ENCODE data around the gene HYPK. TPM values are rescaled to one million over a fixed set of nuclear protein-coding genes. Genes with fewer than 3 reads are reported as not detected.

HYPK gene
- total RNA-seq, 1 donor from 2014 or later: 9.9 TPM

DNA sequence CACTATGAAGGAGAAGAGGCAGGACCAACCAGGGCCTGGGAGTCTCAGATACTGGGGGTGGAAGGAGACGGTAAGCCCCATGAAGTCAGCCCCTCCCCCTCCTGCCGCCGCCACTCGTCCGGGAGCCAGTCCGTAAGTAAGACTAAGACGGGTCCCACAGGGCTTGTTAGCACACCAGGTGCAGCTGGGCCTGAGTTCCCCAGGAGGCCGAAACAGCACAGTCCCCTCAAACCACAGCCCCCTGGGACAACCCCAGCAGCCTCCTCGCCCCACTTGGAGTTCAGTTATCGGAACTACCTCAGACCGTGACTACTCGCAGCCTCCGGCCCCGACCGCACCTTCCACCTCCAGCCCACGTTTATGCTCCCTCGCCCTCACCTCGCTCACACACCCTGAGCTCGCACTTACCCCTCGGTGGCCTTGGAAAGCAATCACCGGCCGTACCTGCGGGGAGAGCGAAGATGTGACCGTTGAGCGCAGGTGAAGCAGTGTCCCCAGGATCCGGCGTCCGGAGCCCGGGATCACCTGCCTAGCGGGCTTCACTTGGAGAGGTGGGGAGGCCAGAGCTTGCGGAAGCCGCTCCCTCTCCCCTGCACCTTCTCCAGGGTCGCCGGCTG is 24.2 kb upstream of the HYPK start:
- DNase-seq (ENCODE audit: low spot score): no peak
- H3K27ac Mint-ChIP-seq (ENCODE audit: unreplicated experiment): peak overlapping the region; percentile 66
- peaks cover 22% of the 10 kb centered on the region for H3K4me1 Mint-ChIP-seq (ENCODE audit: low read depth)
- no peaks in the 10 kb centered on the region for H3K27me3 Mint-ChIP-seq (ENCODE audit: low read depth)
- TF ChIP-seq, protein P1, sequence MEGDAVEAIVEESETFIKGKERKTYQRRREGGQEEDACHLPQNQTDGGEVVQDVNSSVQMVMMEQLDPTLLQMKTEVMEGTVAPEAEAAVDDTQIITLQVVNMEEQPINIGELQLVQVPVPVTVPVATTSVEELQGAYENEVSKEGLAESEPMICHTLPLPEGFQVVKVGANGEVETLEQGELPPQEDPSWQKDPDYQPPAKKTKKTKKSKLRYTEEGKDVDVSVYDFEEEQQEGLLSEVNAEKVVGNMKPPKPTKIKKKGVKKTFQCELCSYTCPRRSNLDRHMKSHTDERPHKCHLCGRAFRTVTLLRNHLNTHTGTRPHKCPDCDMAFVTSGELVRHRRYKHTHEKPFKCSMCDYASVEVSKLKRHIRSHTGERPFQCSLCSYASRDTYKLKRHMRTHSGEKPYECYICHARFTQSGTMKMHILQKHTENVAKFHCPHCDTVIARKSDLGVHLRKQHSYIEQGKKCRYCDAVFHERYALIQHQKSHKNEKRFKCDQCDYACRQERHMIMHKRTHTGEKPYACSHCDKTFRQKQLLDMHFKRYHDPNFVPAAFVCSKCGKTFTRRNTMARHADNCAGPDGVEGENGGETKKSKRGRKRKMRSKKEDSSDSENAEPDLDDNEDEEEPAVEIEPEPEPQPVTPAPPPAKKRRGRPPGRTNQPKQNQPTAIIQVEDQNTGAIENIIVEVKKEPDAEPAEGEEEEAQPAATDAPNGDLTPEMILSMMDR (IDR thresholded peaks at IDR 0.05): no peak
- peak overlapping the region; percentile 84 for H3K4me3 Mint-ChIP-seq (ENCODE audit: unreplicated experiment)
- no peaks in the 10 kb centered on the region for H3K9me3 Mint-ChIP-seq (ENCODE audit: low read depth)
- H3K36me3 Mint-ChIP-seq (ENCODE audit: low read depth): peaks cover 10% of the 10 kb centered on the region

GRCh38 chr15:43776718-43777266 is 23.6 kb upstream of the HYPK start, which contains the start of gene ELL3:
TSS of gene ELL3 (minus strand) at chr15:43776966. CDS start at chr15:43776901, 65 bp downstream.
- peaks cover 7% of the 10 kb centered on the region for H3K36me3 Mint-ChIP-seq (ENCODE audit: low read depth)
- peak within 1 kb of the TSS; percentile 94 for H3K27ac Mint-ChIP-seq (ENCODE audit: unreplicated experiment)

DNA sequence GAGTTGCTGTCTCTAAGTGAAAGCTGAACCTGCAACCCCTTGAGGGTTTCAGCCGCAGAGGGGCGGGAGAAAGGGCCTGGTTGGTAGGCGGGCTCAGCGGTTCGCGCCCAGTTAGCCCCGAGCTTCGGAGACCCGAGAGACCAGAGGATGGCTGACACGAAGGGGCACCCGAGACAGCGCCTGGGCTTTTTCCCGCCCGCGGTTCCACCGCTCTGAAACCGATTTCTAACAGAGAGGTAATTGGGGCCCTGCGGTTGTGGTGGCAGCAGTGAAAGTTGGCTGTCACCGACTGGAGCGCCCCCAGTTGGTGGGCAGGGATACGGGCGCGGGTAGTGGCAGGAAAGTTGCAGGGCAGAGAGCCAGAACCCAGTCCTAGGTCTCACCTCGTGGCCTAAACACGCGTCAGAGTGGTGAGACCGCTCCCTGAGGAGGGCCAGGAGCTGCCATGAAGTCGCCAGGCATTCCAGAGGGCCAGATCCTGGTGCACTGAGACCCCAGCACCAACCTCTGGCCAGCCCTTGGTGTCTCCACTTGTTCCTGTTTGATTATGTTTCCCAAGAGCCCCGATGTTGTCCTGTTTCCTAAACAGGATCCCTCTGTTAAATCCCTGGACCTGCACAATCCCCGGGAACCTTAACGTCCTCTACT is 23.0 kb upstream of the HYPK start:
- H3K9me3 Mint-ChIP-seq (ENCODE audit: low read depth): no peaks in the 10 kb centered on the region
- H3K4me3 Mint-ChIP-seq (ENCODE audit: unreplicated experiment): peak overlapping the region; percentile 84
- H3K27ac Mint-ChIP-seq (ENCODE audit: unreplicated experiment): peak overlapping the region; percentile 94
- peaks cover 5% of the 10 kb centered on the region for H3K36me3 Mint-ChIP-seq (ENCODE audit: low read depth)
- H3K4me1 Mint-ChIP-seq (ENCODE audit: low read depth): peaks cover 19% of the 10 kb centered on the region
- TF ChIP-seq, protein P1 (IDR thresholded peaks at IDR 0.05): peak; percentile 96
- no peak for DNase-seq (ENCODE audit: low spot score)
- no peaks in the 10 kb centered on the region for H3K27me3 Mint-ChIP-seq (ENCODE audit: low read depth)

More at GRCh38 chr15:43776718-43777266, 23.6 kb upstream of the HYPK start, which contains the start of gene ELL3:
- TF ChIP-seq, protein P1 (IDR thresholded peaks at IDR 0.05): no peak
- DNase-seq (ENCODE audit: low spot score): no peak
- peak within 1 kb of the TSS; percentile 84 for H3K4me3 Mint-ChIP-seq (ENCODE audit: unreplicated experiment)
- no peaks in the 10 kb centered on the region for H3K27me3 Mint-ChIP-seq (ENCODE audit: low read depth)
- H3K9me3 Mint-ChIP-seq (ENCODE audit: low read depth): no peaks in the 10 kb centered on the region
- H3K4me1 Mint-ChIP-seq (ENCODE audit: low read depth): peaks cover 21% of the 10 kb centered on the region

GRCh38 chr15:43779016-43779415 is 21.4 kb upstream of the HYPK start:
- no peak overlapping the region for H3K4me3 Mint-ChIP-seq (ENCODE audit: unreplicated experiment)
- H3K27me3 Mint-ChIP-seq (ENCODE audit: low read depth): no peaks in the 10 kb centered on the region
- no peak for DNase-seq (ENCODE audit: low spot score)
- H3K36me3 Mint-ChIP-seq (ENCODE audit: low read depth): peaks cover under 1% of the 10 kb centered on the region
- H3K9me3 Mint-ChIP-seq (ENCODE audit: low read depth): no peaks in the 10 kb centered on the region
- peaks cover 19% of the 10 kb centered on the region for H3K4me1 Mint-ChIP-seq (ENCODE audit: low read depth)
- TF ChIP-seq, protein P1 (IDR thresholded peaks at IDR 0.05): no peak
- H3K27ac Mint-ChIP-seq (ENCODE audit: unreplicated experiment): no peak overlapping the region

DNA sequence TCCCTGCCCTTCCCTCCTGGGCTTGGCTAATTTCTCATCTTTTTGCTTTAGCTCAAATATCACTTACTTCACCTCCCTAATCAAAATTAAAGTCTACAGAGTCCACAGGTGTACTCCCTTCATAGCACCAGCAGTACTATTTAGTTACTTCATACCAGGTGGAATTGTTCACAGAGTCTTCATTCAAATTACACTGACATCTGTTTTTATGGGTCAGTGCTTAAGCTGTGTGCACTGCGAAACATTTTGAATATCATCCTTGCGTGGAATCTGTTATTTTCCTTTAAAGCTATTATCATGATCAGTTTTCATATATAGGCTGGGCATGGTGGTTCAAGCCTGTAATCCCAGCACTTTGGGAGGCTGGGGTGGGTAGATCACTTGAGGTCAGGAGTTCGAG is 11.0 kb upstream of the HYPK start:
- peaks cover 18% of the 10 kb centered on the region for H3K4me1 Mint-ChIP-seq (ENCODE audit: low read depth)
- H3K27me3 Mint-ChIP-seq (ENCODE audit: low read depth): no peaks in the 10 kb centered on the region
- H3K36me3 Mint-ChIP-seq (ENCODE audit: low read depth): peaks cover 14% of the 10 kb centered on the region
- H3K27ac Mint-ChIP-seq (ENCODE audit: unreplicated experiment): no peak overlapping the region
- H3K9me3 Mint-ChIP-seq (ENCODE audit: low read depth): no peaks in the 10 kb centered on the region
- H3K4me3 Mint-ChIP-seq (ENCODE audit: unreplicated experiment): no peak overlapping the region
- no peak for DNase-seq (ENCODE audit: low spot score)
- TF ChIP-seq, protein P1 (IDR thresholded peaks at IDR 0.05): no peak

Data from chondrocyte (in vitro differentiated cells).